Fibroblast of skin of back (primary cell): ENCODE measurements around the gene CPAMD8.
"Not testable (repeated sequence)": the region's sequence is repeated elsewhere in the genome, so short reads cannot be mapped to it uniquely, and the experiment has no call there.

Experiments
- DNase-seq: peaks from one replicate; pipeline ENCODE4 v3.0.0-alpha.2; 2013

Gene CPAMD8

GRCh38 chr19:17037966-17038500, 11.4 kb upstream of the CPAMD8 start:
- DNase-seq: no peak

- no peak for DNase-seq
Measured at GRCh38 chr19:17037184-17037583, 10.6 kb upstream of the CPAMD8 start.

- DNase-seq: no peak
Measured at GRCh38 chr19:17036640-17037039, 10.0 kb upstream of the CPAMD8 start.

- peak; percentile 20 for DNase-seq
Measured at GRCh38 chr19:17035842-17036424, 9.3 kb upstream of the CPAMD8 start.

GRCh38 chr19:17031741-17032140, 5.1 kb upstream of the CPAMD8 start:
- DNase-seq: no peak

GRCh38 chr19:17027535-17027975, 945 bp upstream of the CPAMD8 start:
- DNase-seq: no peak

GRCh38 chr19:17025991-17026658, 485 bp downstream of the CPAMD8 start:
- DNase-seq: no peak

GRCh38 chr19:17025361-17025760, 1.2 kb downstream of the CPAMD8 start:
- DNase-seq: no peak

- not testable (repeated sequence) for DNase-seq
Measured at GRCh38 chr19:17024941-17025340, 1.7 kb downstream of the CPAMD8 start.

GRCh38 chr19:17023805-17024204, 2.8 kb downstream of the CPAMD8 start:
- no peak for DNase-seq

GRCh38 chr19:17022738-17023137, 3.9 kb downstream of the CPAMD8 start:
- no peak for DNase-seq

- no peak for DNase-seq
Measured at GRCh38 chr19:17021793-17022590, 4.6 kb downstream of the CPAMD8 start.

GRCh38 chr19:17021328-17021727, 5.3 kb downstream of the CPAMD8 start:
- no peak for DNase-seq

- DNase-seq: no peak
Measured at GRCh38 chr19:17020823-17021222, 5.8 kb downstream of the CPAMD8 start.

GRCh38 chr19:17020385-17020784, 6.2 kb downstream of the CPAMD8 start:
- no peak for DNase-seq

- DNase-seq: not testable (repeated sequence)
Measured at GRCh38 chr19:17014212-17014861, 12.3 kb downstream of the CPAMD8 start.

- DNase-seq: no peak
Measured at GRCh38 chr19:17011485-17011884, 15.1 kb downstream of the CPAMD8 start.

GRCh38 chr19:17006579-17006978, 20.0 kb downstream of the CPAMD8 start:
- no peak for DNase-seq

GRCh38 chr19:17005000-17005399, 21.6 kb downstream of the CPAMD8 start:
- DNase-seq: no peak

- DNase-seq: no peak
Measured at GRCh38 chr19:17004386-17004785, 22.2 kb downstream of the CPAMD8 start.

GRCh38 chr19:17002455-17002854, 24.2 kb downstream of the CPAMD8 start:
- DNase-seq: no peak

GRCh38 chr19:17001603-17002183, 24.9 kb downstream of the CPAMD8 start:
- no peak for DNase-seq
